ENCODE measurements around the gene VAT1L.

Gene VAT1L

GRCh38 chr16:77834635-77835540, 46.5 kb downstream of the VAT1L start:
- Mint-ChIP-seq H3K4me1 (ENCODE audit: low read depth) (no peaks in the 10 kb centered on the region), H3K36me3 (ENCODE audit: low read depth) (no peaks in the 10 kb centered on the region), H3K27ac (no peak overlapping the region), H3K27me3 (ENCODE audit: low read depth) (no peaks in the 10 kb centered on the region), H3K4me3 (no peak overlapping the region), H3K9me3 (no peaks in the 10 kb centered on the region)
- DNase-seq (ENCODE audit: low spot score), result no peak

DNA sequence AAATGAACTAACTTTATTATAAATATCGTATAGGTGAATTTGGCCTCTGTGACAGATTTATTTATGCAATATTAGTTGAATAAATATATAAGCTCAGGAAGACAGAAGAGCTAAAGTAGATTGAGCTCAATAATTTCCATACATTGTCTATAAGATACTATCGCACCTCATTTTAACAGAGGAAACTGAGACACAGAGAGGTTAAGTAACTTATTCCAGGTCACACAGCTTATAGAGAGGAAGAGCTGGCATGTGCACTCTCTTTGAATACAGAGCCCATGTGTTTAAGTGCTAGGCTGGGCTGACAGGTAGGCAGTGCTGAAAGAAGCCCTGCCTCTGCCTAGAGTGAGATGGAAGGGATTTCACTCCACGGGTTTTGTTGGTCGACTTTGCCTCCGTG, 48.4 kb downstream of the VAT1L start:
- Mint-ChIP-seq H3K36me3 (ENCODE audit: low read depth) (no peaks in the 10 kb centered on the region), H3K27me3 (ENCODE audit: low read depth) (no peaks in the 10 kb centered on the region)
- no peak for DNase-seq (ENCODE audit: low spot score)

DNA sequence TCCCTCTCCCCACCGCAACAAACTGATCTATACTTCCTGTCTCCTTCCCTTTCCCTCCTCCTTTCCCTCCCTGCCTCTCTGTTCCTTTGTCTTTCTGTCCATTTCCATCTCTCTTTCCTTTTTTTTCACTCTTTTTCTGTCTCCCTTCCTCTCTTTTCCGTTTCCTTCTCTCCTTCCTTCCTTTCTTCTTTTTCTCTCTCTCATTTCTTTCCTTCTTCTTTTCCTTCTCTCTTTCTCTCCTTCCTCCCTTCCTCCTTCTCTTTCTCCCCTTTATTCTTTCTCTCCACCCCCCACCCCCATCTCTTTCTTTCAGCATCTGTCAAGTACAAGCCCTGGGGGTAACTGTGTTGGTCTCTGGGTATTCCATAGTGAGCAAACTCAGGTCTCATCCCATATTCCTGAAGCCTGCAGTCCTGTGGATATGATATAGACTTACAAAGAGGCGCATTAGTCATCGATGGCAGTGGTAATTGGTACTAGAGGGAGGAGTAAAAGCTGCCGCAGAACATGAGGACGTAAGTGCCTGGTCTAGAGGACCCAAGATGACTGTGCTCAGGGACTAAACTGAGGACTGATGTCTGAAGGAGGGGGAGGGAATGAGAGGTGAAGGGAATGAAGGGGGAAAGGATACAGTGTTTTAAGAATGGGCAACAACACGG, 50.4 kb downstream of the VAT1L start:
- no peaks in the 10 kb centered on the region for H3K36me3 Mint-ChIP-seq (ENCODE audit: low read depth)

More for the DNA sequence above, 48.4 kb downstream of the VAT1L start:
- H3K9me3 Mint-ChIP-seq, result no peaks in the 10 kb centered on the region
- no peak overlapping the region for H3K4me3 Mint-ChIP-seq
- H3K27ac Mint-ChIP-seq, result no peak overlapping the region
- no peaks in the 10 kb centered on the region for H3K4me1 Mint-ChIP-seq (ENCODE audit: low read depth)

DNA sequence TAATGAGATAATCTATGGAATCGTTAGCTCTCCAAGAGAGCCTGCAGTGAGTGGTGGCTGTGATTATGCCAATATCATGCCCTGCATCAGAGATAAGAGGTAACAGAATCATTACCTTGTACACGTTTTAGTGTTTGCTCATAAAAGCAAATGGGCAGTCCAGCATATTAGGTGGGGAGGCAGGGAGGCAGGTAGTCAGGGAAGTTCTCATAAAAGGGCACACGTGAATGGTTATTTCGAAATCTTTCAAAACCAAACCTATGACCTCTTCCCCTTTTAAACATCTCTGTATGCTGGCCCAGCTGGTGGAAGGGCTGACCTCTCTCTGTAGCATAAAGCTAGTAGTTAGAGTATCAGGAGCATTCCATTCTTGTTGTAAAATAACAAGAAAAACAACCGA, 51.7 kb downstream of the VAT1L start:
- Mint-ChIP-seq H3K4me3 (no peak overlapping the region), H3K9me3 (no peaks in the 10 kb centered on the region), H3K4me1 (ENCODE audit: low read depth) (no peaks in the 10 kb centered on the region), H3K27me3 (ENCODE audit: low read depth) (no peaks in the 10 kb centered on the region), H3K36me3 (ENCODE audit: low read depth) (no peaks in the 10 kb centered on the region), H3K27ac (no peak overlapping the region)
- DNase-seq (ENCODE audit: low spot score), result no peak

More for the DNA sequence above, 50.4 kb downstream of the VAT1L start:
- no peaks in the 10 kb centered on the region for H3K27me3 Mint-ChIP-seq (ENCODE audit: low read depth)
- H3K4me3 Mint-ChIP-seq, result no peak overlapping the region
- H3K9me3 Mint-ChIP-seq, result no peaks in the 10 kb centered on the region
- no peak for DNase-seq (ENCODE audit: low spot score)
- no peaks in the 10 kb centered on the region for H3K4me1 Mint-ChIP-seq (ENCODE audit: low read depth)
- no peak overlapping the region for H3K27ac Mint-ChIP-seq

GRCh38 chr16:77840673-77841501, 52.5 kb downstream of the VAT1L start:
- Mint-ChIP-seq H3K36me3 (ENCODE audit: low read depth) (no peaks in the 10 kb centered on the region), H3K9me3 (no peaks in the 10 kb centered on the region), H3K27me3 (ENCODE audit: low read depth) (no peaks in the 10 kb centered on the region), H3K4me3 (no peak overlapping the region), H3K27ac (no peak overlapping the region), H3K4me1 (ENCODE audit: low read depth) (no peaks in the 10 kb centered on the region)
- no peak for DNase-seq (ENCODE audit: low spot score)

- H3K4me3 Mint-ChIP-seq, result no peak overlapping the region
- DNase-seq (ENCODE audit: low spot score), result no peak
- no peaks in the 10 kb centered on the region for H3K9me3 Mint-ChIP-seq
- H3K36me3 Mint-ChIP-seq (ENCODE audit: low read depth), result no peaks in the 10 kb centered on the region
- H3K27ac Mint-ChIP-seq, result no peak overlapping the region
- no peaks in the 10 kb centered on the region for H3K4me1 Mint-ChIP-seq (ENCODE audit: low read depth)
- H3K27me3 Mint-ChIP-seq (ENCODE audit: low read depth), result no peaks in the 10 kb centered on the region
Measured at GRCh38 chr16:77841502-77841763, 53.1 kb downstream of the VAT1L start.

DNA sequence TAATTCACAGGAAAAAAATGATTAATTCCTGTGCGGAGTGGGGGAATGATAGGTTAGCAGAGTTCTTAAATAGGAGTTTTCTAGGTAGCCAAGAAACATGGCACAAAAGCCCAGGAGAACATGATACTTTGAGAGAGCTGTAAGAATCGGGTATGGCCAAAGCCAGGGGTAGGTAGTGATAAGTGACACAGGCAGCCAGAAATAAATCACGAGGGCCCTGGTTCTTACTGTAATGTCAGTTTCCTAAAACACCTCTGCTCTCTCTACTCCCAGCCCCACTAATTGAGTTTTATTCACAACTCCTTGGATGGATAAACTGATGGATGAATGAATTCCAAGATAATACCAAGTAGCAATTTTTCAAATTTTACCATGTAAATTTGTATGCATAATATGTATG, 54.1 kb downstream of the VAT1L start:
- Mint-ChIP-seq H3K27ac (no peak overlapping the region), H3K4me1 (ENCODE audit: low read depth) (no peaks in the 10 kb centered on the region), H3K27me3 (ENCODE audit: low read depth) (no peaks in the 10 kb centered on the region), H3K4me3 (no peak overlapping the region), H3K36me3 (ENCODE audit: low read depth) (no peaks in the 10 kb centered on the region), H3K9me3 (no peaks in the 10 kb centered on the region)
- no peak for DNase-seq (ENCODE audit: low spot score)

- no peak for DNase-seq (ENCODE audit: low spot score)
- Mint-ChIP-seq H3K9me3 (no peaks in the 10 kb centered on the region), H3K4me3 (no peak overlapping the region), H3K27ac (no peak overlapping the region), H3K27me3 (ENCODE audit: low read depth) (no peaks in the 10 kb centered on the region), H3K4me1 (ENCODE audit: low read depth) (no peaks in the 10 kb centered on the region), H3K36me3 (ENCODE audit: low read depth) (no peaks in the 10 kb centered on the region)
Measured at GRCh38 chr16:77843405-77843804, 55.0 kb downstream of the VAT1L start.

- no peaks in the 10 kb centered on the region for H3K4me1 Mint-ChIP-seq (ENCODE audit: low read depth)
- H3K9me3 Mint-ChIP-seq, result no peaks in the 10 kb centered on the region
- H3K27me3 Mint-ChIP-seq (ENCODE audit: low read depth), result no peaks in the 10 kb centered on the region
- no peak for DNase-seq (ENCODE audit: low spot score)
- no peak overlapping the region for H3K27ac Mint-ChIP-seq
- H3K4me3 Mint-ChIP-seq, result no peak overlapping the region
- H3K36me3 Mint-ChIP-seq (ENCODE audit: low read depth), result no peaks in the 10 kb centered on the region
Measured at GRCh38 chr16:77844801-77845200, 56.4 kb downstream of the VAT1L start.

- H3K4me1 Mint-ChIP-seq (ENCODE audit: low read depth), result peaks cover 2% of the 10 kb centered on the region
- H3K27me3 Mint-ChIP-seq (ENCODE audit: low read depth), result no peaks in the 10 kb centered on the region
- no peak overlapping the region for H3K4me3 Mint-ChIP-seq
- no peaks in the 10 kb centered on the region for H3K36me3 Mint-ChIP-seq (ENCODE audit: low read depth)
- no peak for DNase-seq (ENCODE audit: low spot score)
- no peaks in the 10 kb centered on the region for H3K9me3 Mint-ChIP-seq
- no peak overlapping the region for H3K27ac Mint-ChIP-seq
Measured at GRCh38 chr16:77849646-77850258, 61.4 kb downstream of the VAT1L start.

- no peak for DNase-seq (ENCODE audit: low spot score)
- Mint-ChIP-seq H3K4me1 (ENCODE audit: low read depth) (peaks cover 2% of the 10 kb centered on the region), H3K27ac (no peak overlapping the region), H3K9me3 (no peaks in the 10 kb centered on the region), H3K4me3 (no peak overlapping the region), H3K27me3 (ENCODE audit: low read depth) (no peaks in the 10 kb centered on the region), H3K36me3 (ENCODE audit: low read depth) (no peaks in the 10 kb centered on the region)
Measured at GRCh38 chr16:77850636-77851333, 62.4 kb downstream of the VAT1L start.

GRCh38 chr16:77853161-77853560, 64.8 kb downstream of the VAT1L start:
- no peak overlapping the region for H3K27ac Mint-ChIP-seq
- peaks cover 2% of the 10 kb centered on the region for H3K4me1 Mint-ChIP-seq (ENCODE audit: low read depth)
- no peaks in the 10 kb centered on the region for H3K36me3 Mint-ChIP-seq (ENCODE audit: low read depth)
- H3K9me3 Mint-ChIP-seq, result no peaks in the 10 kb centered on the region
- no peak overlapping the region for H3K4me3 Mint-ChIP-seq
- DNase-seq (ENCODE audit: low spot score), result no peak
- H3K27me3 Mint-ChIP-seq (ENCODE audit: low read depth), result peaks cover 3% of the 10 kb centered on the region

GRCh38 chr16:77856438-77857160, 68.2 kb downstream of the VAT1L start:
- no peaks in the 10 kb centered on the region for H3K36me3 Mint-ChIP-seq (ENCODE audit: low read depth)
- H3K27ac Mint-ChIP-seq, result no peak overlapping the region
- peaks cover 2% of the 10 kb centered on the region for H3K4me1 Mint-ChIP-seq (ENCODE audit: low read depth)
- peaks cover 5% of the 10 kb centered on the region for H3K27me3 Mint-ChIP-seq (ENCODE audit: low read depth)
- DNase-seq (ENCODE audit: low spot score), result no peak
- no peak overlapping the region for H3K4me3 Mint-ChIP-seq
- no peaks in the 10 kb centered on the region for H3K9me3 Mint-ChIP-seq
